HT1080 (cell line): ENCODE data around the gene GPR75. TPM values are rescaled to one million over a fixed set of nuclear protein-coding genes. Genes with fewer than 3 reads are reported as not detected.

Source experiments
- DNase-seq: peaks from one replicate; pipeline ENCODE4 v3.0.0-alpha.2; 2015; ENCODE audit warnings: low read depth
- polyA plus RNA-seq, 2 experiments: library from polyadenylated mRNA; depleted of rRNA; stranded (reverse); fragments of >200 nt; gene quantifications; 2 replicates each; pipeline ENCODE4 v1.2.3, GENCODE V29; 2015
- total RNA-seq: library from RNA; depleted of rRNA; stranded (reverse); fragments of >200 nt; shearing (Covaris generic); gene quantifications from 2 replicates; pipeline ENCODE4 v1.2.3, GENCODE V29; 2014; rRNA removed

GPR75 gene
- 0.70 and 1.2 TPM in 2 replicates for total RNA-seq
- 0.57 and 0.97 TPM in 2 replicates for polyA plus RNA-seq (2015; cell fraction: cytosol; rRNA removed)
- polyA plus RNA-seq (2015; cell fraction: nucleus; rRNA removed) = 4.6 and 4.8 TPM in 2 replicates

DNA sequence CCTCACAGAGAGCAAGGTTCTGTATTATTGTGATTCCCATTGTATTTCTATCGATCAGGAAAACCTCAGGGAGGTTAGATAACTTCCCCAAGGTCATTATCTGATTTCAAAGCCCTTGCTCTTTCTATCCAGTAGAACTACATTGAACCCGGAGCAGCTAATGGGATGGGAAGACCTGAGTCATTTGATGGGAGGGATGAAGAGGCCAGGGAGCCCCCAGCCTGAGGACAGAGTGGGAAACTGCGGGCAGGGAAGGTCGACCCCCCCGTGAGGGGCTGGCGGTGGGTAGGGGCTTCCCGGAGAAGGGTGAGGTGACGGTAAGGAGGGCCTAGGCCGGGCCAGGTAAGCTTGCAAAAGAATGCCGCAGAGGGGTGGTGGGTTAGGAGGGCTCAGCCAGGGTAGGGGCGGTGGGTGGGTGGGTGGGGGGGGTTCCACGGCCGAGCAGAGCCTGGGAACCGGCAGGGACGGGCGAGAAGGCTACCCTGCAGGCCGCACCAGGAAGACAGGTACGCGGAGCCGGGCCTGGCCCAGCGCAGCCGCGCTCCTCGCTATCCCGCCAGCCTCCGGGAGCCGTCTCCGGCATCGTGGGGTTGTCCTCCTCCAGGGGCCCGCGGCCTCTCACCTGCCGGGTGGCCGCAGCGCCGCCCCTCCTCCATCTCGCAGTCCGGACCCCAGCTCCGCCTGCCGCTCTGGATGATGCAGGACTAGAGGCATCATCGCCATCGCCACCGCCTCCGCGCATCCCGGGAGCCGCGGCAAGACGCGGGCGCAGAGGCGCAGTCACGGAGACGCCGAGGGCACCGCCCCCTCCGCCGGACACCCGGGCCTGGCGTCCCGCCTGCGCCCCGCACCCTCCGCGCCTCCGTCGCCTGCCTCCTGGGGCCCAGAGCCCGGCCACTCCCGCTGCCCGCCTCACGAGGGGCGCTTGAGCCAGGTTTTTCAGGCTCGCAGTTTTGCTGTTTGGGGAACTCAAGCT lies at the start of gene GPR75:
Gene GPR75, minus strand, starts transcription at position 762 of the 976 bp plus-strand sequence. CDS start 5,211 bp downstream, outside the sequence.
- DNase-seq = no peak

- no peak for DNase-seq
Observed at GRCh38 chr2:53907582-53907981, 47.8 kb upstream of the GPR75 start.

- no peak for DNase-seq
Observed at GRCh38 chr2:53905396-53905795, 45.6 kb upstream of the GPR75 start.

- DNase-seq = no peak
Observed at GRCh38 chr2:53903011-53903410, 43.2 kb upstream of the GPR75 start.

GRCh38 chr2:53901192-53901591 lies 41.4 kb upstream of the GPR75 start:
- no peak for DNase-seq

DNA sequence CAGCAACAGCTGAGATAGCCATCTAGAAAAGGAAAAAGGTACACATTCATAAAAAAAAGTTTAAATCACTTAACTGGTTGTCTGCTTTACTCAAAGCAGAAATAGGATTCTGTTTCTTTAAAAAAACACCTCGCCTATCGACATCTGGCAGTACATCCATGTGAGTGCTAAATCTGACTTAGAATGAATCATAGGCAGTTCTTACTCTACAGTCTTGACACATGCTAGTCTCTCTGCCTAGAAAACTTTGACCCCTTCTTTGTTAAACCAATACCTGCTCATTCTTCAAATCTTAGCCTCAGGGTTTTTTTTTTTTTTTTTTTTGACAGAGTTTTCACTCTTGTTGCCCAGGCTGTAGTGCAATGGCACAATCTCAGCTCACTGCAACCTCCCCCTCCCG lies 37.1 kb upstream of the GPR75 start:
- DNase-seq = peak; percentile 81

DNA sequence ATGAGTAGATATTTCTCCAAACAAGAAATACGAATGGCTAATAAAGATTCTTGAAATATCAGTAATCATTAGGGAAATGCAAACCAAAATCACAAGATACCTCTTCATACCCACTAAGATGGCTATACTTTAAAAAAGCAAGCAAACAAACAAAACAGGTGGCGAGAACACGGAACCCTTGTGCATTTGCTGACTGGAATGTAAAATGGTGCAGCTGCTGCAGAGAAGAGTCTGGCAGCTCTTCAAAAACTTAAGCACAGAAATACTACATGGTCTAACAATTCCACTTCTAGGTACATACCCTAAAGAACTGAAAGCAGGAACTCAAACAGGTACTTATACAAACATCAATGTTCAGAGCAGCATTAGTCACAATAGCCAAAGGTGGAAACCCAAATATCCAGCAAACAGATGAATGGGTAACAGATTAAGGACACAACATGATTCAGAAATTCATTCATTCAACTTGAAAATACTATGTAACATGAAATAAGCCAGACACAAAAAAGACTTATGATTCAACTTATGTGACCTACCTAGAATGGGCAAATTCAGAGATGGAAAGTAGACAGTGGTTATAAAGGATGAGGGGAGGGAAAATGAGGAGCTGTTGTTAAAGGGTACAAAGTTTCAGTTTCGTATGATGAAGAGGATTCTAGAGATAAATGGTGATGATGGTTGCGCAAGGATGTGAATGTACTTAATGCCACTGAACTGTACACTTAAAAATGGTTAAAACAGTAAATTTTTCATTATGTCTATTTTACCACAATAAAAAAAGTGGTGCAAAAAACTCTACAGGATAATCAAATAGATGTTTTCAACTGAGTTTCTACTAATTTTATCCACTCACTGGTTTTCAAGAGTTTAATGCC lies 26.9 kb upstream of the GPR75 start:
- no peak for DNase-seq

GRCh38 chr2:53884883-53885282 lies 25.1 kb upstream of the GPR75 start:
- no peak for DNase-seq

GRCh38 chr2:53881986-53882385 lies 22.2 kb upstream of the GPR75 start:
- DNase-seq = no peak

- no peak for DNase-seq
Observed at GRCh38 chr2:53881360-53881759, 21.6 kb upstream of the GPR75 start.

DNA sequence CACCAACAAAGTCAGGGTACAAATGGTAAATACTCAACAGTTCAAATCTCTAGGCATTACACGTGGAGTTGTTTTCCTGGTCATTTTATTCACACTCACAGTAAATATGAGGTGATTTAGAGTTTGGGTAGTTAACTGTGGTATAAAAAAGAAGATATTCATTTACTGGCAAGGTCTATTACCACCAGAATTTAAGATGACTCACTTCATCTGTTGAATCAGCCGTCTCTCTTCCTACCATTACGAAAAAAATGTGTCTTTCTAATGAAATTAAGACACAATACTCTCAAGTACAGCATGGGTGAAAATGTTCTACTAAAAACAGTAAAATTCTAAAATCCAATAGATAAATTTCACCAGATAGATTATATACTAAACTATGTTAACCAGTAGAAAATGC lies 21.0 kb upstream of the GPR75 start:
- DNase-seq = peak; percentile 64

- no peak for DNase-seq
Observed at GRCh38 chr2:53877556-53877955, 17.8 kb upstream of the GPR75 start.

DNA sequence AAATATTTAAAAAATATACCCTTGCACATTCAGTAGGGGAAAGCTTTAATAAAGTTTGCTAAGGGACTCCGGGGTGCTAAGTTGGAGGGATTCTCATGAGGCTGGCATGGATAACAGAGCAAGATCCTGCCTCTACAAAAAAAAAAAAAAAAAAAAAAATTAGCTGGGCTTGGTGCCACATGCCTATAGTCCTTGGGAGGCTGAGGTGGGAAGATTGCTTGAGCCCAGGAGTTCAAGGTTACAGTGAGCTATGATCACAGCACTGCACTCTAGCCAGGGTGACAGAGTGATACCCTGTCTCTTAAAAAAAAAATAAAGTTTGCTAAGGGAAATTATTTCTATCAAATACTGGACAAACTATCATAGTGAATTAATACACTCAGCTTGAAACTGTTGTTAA lies 17.3 kb upstream of the GPR75 start:
- no peak for DNase-seq

DNA sequence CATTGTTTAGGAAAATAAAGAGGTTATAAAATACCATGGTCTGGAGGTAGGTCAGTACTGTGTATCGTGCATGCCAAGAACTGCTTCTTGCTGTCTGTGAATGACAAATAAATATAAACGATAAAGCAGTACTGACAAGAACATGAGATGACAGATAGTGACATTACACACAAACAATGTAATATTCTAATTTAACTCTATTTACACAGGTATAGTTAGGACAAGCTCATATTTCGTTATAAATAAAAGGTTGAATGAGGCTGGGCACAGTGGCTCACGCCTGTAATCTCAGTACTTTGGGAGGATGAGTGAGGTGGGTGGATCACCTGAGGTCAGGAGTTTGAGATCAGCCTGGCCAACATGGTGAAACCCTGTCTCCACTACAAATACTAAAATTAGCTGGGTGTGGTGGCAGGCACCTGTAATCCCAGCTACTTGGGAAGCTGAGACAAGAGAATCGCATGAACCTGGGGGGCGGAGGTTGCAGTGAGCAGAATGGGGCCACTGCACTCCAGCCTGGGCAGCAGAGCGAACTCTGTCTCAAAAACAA lies 14.7 kb upstream of the GPR75 start:
- no peak for DNase-seq

DNA sequence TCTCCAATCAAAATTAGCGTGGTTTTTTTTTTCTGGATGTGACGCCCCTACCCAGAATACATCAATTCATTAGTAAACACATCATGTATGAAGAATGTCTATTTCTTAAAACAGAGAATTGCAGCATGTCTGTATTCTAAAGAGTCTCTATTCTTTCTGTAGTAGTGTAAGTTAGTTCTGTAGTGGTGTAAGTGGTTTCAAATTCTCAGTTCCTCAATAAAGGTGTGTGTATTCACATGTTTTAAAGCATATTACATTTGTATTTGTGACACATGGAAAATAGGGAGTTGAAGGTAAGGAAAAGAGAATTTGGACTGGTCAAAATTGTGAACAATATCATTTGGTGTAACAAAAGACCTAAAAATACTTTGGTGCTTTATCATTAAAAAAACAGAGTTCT lies 8.0 kb upstream of the GPR75 start:
- DNase-seq = no peak

DNA sequence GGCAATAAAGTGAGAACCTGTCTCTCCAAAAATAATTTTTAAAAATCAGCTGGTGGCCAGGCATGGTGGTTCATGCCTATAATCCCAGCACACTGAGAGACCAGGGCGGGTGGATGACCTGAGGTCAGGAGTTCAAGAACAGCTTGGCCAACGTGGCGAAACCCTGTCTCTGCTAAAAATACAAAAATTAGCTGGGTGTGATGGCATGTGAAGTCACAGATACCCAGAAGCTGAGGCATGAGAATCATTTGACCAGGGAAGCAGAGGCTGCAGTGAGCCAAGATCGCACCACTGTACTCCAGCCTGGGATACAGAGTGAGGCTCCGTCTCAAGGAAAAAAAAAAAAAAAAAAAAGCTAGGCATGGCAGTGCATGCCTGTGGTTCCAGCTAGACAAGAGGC lies 7.4 kb upstream of the GPR75 start:
- no peak for DNase-seq

DNA sequence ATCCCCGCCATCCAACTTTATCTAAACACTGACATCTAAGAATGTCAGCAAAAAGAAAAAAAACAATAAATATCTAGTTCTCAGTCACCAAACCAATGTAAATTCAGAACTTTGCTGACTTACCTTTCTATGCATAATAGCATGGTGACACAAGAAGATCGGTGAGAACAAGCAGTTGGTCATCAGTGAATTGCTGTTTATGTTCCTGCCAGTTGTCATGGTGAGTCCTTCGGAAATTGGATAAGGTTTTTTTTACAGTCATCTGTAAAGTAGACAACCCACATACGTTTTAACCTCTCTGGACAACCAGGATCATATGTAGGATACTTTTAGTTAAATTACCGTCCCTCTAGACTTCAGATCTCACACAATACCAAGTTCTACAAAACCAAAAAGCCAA lies 6.2 kb upstream of the GPR75 start:
- DNase-seq = no peak

DNA sequence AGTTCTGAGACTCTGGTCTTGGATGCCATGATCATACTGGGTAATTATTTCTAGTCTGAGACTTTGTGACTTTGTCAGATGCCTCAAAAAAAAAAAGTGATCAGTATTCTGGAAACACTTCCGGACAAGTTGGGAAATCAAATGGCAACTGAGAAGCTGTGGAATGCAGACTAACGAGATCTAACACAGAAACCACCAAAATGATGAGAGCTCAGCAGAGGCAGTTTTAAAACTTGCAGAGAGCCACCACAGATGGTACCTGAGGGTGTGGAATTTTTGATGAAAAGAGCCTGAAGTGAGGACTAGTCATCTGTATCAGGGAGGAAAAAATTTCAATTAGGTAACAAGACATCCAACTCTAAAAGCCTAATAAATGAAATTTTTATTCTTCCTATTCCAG lies 5.5 kb upstream of the GPR75 start:
- no peak for DNase-seq

- DNase-seq = no peak
Observed at GRCh38 chr2:53863538-53864227, 3.9 kb upstream of the GPR75 start.

- DNase-seq = no peak
Observed at GRCh38 chr2:53861824-53862223, 2.1 kb upstream of the GPR75 start.

- DNase-seq = no peak
Observed at GRCh38 chr2:53856272-53856671, 3.5 kb downstream of the GPR75 start.
